Astrocyte (in vitro differentiated cells and primary cell): ENCODE results near the gene RAP1A. TPM values are rescaled to one million over a fixed set of nuclear protein-coding genes. Genes with fewer than 3 reads are reported as not detected.

ENCODE experiments used
- DNase-seq: peaks from one replicate; pipeline ENCODE4 v3.0.0-alpha.2; 2010; ENCODE audit warnings: low read depth
- FAIRE-seq: peaks from 2 replicates; lab custom pipeline; 2011; peaks lifted over from hg19 to GRCh38; lab: Jason Lieb, UNC
- H2AFZ ChIP-seq: 2 replicates; pipeline ENCODE4 v1.6.0; 2012; ENCODE audit warnings: low read depth, low read length, inconsistent platforms
- H3K27ac ChIP-seq: 2 replicates; pipeline ENCODE4 v1.5.1; 2011; ENCODE audit warnings: low read depth, low read length, inconsistent platforms
- H3K27me3 ChIP-seq: 2 replicates; pipeline ENCODE4 v1.6.0; 2011; ENCODE audit warnings: low read length, inconsistent platforms; ENCODE audit not compliant: insufficient read depth
- H3K36me3 ChIP-seq: 2 replicates; pipeline ENCODE4 v1.5.1; 2011; ENCODE audit warnings: low read length, inconsistent platforms; ENCODE audit not compliant: insufficient read depth
- H3K4me1 ChIP-seq: 2 replicates; pipeline ENCODE4 v1.5.1; 2011; ENCODE audit warnings: low read length, inconsistent platforms; ENCODE audit not compliant: insufficient read depth
- H3K4me2 ChIP-seq: 2 replicates; pipeline ENCODE4 v1.6.0; 2012; ENCODE audit warnings: low read length, inconsistent platforms
- H3K4me3 ChIP-seq: 2 replicates; pipeline ENCODE4 v1.5.1; 2011; ENCODE audit warnings: low read depth, mild to moderate bottlenecking, low read length, inconsistent platforms; ENCODE audit not compliant: insufficient read depth
- H3K79me2 ChIP-seq: 2 replicates; pipeline ENCODE4 v1.6.0; 2012; ENCODE audit warnings: mild to moderate bottlenecking, low read length, inconsistent platforms; ENCODE audit not compliant: insufficient read depth
- H3K9ac ChIP-seq: 2 replicates; pipeline ENCODE4 v1.6.0; 2012; ENCODE audit warnings: mild to moderate bottlenecking, low read length, inconsistent platforms
- H3K9me3 ChIP-seq: 2 replicates; pipeline ENCODE4 v1.5.1; 2012; ENCODE audit warnings: low read depth, mild to moderate bottlenecking, low read length, inconsistent platforms; ENCODE audit not compliant: insufficient read depth
- H4K20me1 ChIP-seq: 2 replicates; pipeline ENCODE4 v1.6.0; 2012; ENCODE audit warnings: low read length, inconsistent platforms; ENCODE audit not compliant: insufficient read depth
- H3K27ac Mint-ChIP-seq: one replicate; pipeline ENCODE4 v1.8.0; 2021; ENCODE audit warnings: mild to moderate bottlenecking, mixed read lengths; ENCODE audit not compliant: unreplicated experiment
- H3K27me3 Mint-ChIP-seq: one replicate; pipeline ENCODE4 v1.8.0; 2021; ENCODE audit warnings: low read depth, mixed read lengths; ENCODE audit not compliant: unreplicated experiment
- H3K36me3 Mint-ChIP-seq: one replicate; pipeline ENCODE4 v1.8.0; 2021; ENCODE audit warnings: low read depth, mixed read lengths; ENCODE audit not compliant: unreplicated experiment
- H3K4me1 Mint-ChIP-seq: one replicate; pipeline ENCODE4 v1.8.0; 2021; ENCODE audit warnings: low read depth, mixed read lengths; ENCODE audit not compliant: unreplicated experiment
- H3K4me3 Mint-ChIP-seq: one replicate; pipeline ENCODE4 v1.8.0; 2021; ENCODE audit warnings: mild to moderate bottlenecking, moderate library complexity, mixed read lengths; ENCODE audit not compliant: unreplicated experiment
- H3K9me3 Mint-ChIP-seq: one replicate; pipeline ENCODE4 v1.8.0; 2021; ENCODE audit warnings: mild to moderate bottlenecking, mixed read lengths; ENCODE audit not compliant: unreplicated experiment
- EZH2 ChIP-seq: IDR thresholded peaks from 2 replicates; pipeline ENCODE4 v1.6.1; 2012; ENCODE audit warnings: mild to moderate bottlenecking, low read length, inconsistent platforms; ENCODE audit not compliant: insufficient read depth
- total RNA-seq: library from RNA; stranded (reverse); gene quantifications from 2 replicates; pipeline ENCODE4 v1.2.1, GENCODE V29; 2021
- TF ChIP-seq, protein P1 (sequence below): IDR thresholded peaks from 2 replicates; pipeline ENCODE4 v1.5.1; 2011; ENCODE audit warnings: low read depth, mild to moderate bottlenecking, inconsistent platforms, low read length, moderate library complexity; ENCODE audit not compliant: insufficient read depth

RAP1A gene
- total RNA-seq, 1 donor from 2014 or later, result 66.6 TPM

DNA sequence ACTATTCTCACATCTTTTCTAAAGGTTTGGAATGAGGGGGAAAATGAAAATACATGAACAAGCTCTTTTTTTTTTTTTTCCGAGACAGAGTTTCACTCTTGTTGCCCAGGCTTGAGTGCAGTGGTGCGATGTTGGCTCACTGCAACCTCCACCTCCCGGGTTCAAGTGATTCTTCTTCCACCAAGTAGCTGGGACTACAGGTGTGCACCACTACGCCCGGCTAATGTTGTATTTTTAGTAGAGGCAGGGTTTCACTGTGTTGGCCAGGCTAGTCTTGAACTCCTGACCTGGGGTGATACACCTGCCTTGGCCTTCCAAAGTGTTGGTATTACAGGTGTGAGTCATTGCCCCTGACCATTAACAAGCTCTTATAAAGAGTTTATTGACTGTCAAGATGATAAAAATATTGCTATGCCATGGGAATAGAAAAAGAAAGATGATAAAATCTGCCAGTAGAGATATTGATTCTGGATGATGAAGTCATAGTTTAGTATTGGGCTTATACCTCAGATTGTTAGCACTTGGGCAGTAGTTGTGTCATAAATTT lies 83.0 kb downstream of the RAP1A start:
- Mint-ChIP-seq H3K4me1 (peaks cover 5% of the 10 kb centered on the region), H3K36me3 (peaks cover 2% of the 10 kb centered on the region), H3K27ac (no peak overlapping the region), H3K9me3 (no peaks in the 10 kb centered on the region), H3K27me3 (no peaks in the 10 kb centered on the region), H3K4me3 (no peak overlapping the region)
- no peak overlapping the region for H2AFZ ChIP-seq
- TF ChIP-seq, protein P1, sequence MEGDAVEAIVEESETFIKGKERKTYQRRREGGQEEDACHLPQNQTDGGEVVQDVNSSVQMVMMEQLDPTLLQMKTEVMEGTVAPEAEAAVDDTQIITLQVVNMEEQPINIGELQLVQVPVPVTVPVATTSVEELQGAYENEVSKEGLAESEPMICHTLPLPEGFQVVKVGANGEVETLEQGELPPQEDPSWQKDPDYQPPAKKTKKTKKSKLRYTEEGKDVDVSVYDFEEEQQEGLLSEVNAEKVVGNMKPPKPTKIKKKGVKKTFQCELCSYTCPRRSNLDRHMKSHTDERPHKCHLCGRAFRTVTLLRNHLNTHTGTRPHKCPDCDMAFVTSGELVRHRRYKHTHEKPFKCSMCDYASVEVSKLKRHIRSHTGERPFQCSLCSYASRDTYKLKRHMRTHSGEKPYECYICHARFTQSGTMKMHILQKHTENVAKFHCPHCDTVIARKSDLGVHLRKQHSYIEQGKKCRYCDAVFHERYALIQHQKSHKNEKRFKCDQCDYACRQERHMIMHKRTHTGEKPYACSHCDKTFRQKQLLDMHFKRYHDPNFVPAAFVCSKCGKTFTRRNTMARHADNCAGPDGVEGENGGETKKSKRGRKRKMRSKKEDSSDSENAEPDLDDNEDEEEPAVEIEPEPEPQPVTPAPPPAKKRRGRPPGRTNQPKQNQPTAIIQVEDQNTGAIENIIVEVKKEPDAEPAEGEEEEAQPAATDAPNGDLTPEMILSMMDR, result no peak
- no peak for TF ChIP-seq EZH2
- H3K4me3 ChIP-seq, result no peak overlapping the region
- DNase-seq (no peak), FAIRE-seq (no peak)
- no peaks in the 10 kb centered on the region for H4K20me1 ChIP-seq
- no peaks in the 10 kb centered on the region for H3K79me2 ChIP-seq
- no peak overlapping the region for H3K9ac ChIP-seq
- no peak overlapping the region for H3K27ac ChIP-seq
- H3K27me3 ChIP-seq, result no peaks in the 10 kb centered on the region
- no peaks in the 10 kb centered on the region for H3K9me3 ChIP-seq
- H3K4me2 ChIP-seq, result no peak overlapping the region
- H3K4me1 ChIP-seq, result peaks cover 3% of the 10 kb centered on the region
- H3K36me3 ChIP-seq, result peaks cover 29% of the 10 kb centered on the region

DNA sequence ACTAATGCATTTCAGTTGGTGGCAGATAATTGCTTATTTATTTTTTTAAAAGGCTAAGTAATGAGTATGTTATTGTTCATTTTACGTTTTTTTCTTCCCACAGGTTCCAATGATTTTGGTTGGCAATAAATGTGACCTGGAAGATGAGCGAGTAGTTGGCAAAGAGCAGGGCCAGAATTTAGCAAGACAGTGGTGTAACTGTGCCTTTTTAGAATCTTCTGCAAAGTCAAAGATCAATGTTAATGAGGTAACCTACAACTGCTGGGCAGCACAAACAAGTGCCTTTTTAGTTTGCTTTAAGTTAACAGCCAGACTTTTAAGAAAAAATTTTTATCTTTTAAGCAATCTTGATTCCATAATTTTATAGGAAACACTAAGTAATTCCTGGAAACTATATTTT lies 84.7 kb downstream of the RAP1A start:
- TF ChIP-seq, protein P1, result no peak
- TF ChIP-seq EZH2, result no peak
- no peak for DNase-seq
- Mint-ChIP-seq H3K9me3 (no peaks in the 10 kb centered on the region), H3K4me3 (no peak overlapping the region), H3K27me3 (no peaks in the 10 kb centered on the region), H3K36me3 (peaks cover 2% of the 10 kb centered on the region), H3K27ac (no peak overlapping the region), H3K4me1 (peaks cover 5% of the 10 kb centered on the region)
- H3K4me3 ChIP-seq, result no peak overlapping the region
- no peaks in the 10 kb centered on the region for H3K79me2 ChIP-seq
- no peaks in the 10 kb centered on the region for H4K20me1 ChIP-seq
- H3K9me3 ChIP-seq, result no peaks in the 10 kb centered on the region
- H3K27me3 ChIP-seq, result no peaks in the 10 kb centered on the region
- H3K27ac ChIP-seq, result no peak overlapping the region
- FAIRE-seq, result no peak
- H2AFZ ChIP-seq, result no peak overlapping the region
- H3K9ac ChIP-seq, result no peak overlapping the region
- peaks cover 27% of the 10 kb centered on the region for H3K36me3 ChIP-seq
- no peak overlapping the region for H3K4me2 ChIP-seq
- peaks cover 7% of the 10 kb centered on the region for H3K4me1 ChIP-seq

DNA sequence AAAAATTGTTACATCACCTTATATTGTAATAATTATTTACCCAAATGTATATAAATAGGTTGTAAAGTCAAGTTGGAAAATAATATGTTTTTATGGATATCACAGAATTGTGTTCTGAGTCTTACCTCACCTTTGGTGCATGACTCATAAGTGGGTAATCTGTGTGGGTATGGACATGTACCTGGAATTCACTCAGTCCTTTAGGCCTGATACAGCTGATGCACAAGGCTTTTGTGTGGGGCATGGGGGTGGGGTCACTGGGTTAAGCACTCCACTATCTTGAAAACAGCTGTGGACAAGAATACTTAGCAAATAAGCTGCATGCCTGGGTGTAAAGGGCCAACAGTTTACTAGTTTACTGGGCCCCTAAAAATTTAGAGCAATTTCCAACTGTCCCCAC lies 85.2 kb downstream of the RAP1A start:
- H4K20me1 ChIP-seq, result no peaks in the 10 kb centered on the region
- H3K4me1 ChIP-seq, result peaks cover 7% of the 10 kb centered on the region
- H3K79me2 ChIP-seq, result no peaks in the 10 kb centered on the region
- no peak overlapping the region for H2AFZ ChIP-seq
- H3K36me3 ChIP-seq, result peaks cover 28% of the 10 kb centered on the region
- peak; percentile 15 for DNase-seq
- Mint-ChIP-seq H3K36me3 (peaks cover 2% of the 10 kb centered on the region), H3K4me3 (no peak overlapping the region), H3K9me3 (no peaks in the 10 kb centered on the region), H3K27me3 (no peaks in the 10 kb centered on the region), H3K4me1 (peaks cover 5% of the 10 kb centered on the region), H3K27ac (no peak overlapping the region)
- no peaks in the 10 kb centered on the region for H3K27me3 ChIP-seq
- TF ChIP-seq, protein P1, result no peak
- no peak for TF ChIP-seq EZH2
- H3K4me3 ChIP-seq, result no peak overlapping the region
- FAIRE-seq, result no peak
- H3K9ac ChIP-seq, result no peak overlapping the region
- no peak overlapping the region for H3K4me2 ChIP-seq
- no peak overlapping the region for H3K27ac ChIP-seq
- H3K9me3 ChIP-seq, result no peaks in the 10 kb centered on the region
